A204.1 (cell line): ENCODE results near the gene DNAJC8.

Source experiments
- FAIRE-seq: peaks from 2 replicates; lab custom pipeline; 2012; peaks lifted over from hg19 to GRCh38; lab: Jason Lieb, UNC

Gene DNAJC8

GRCh38 chr1:28170001-28170596 lies 62.7 kb downstream of the DNAJC8 start:
- FAIRE-seq = no peak

GRCh38 chr1:28163496-28164161 lies 69.2 kb downstream of the DNAJC8 start:
- no peak for FAIRE-seq

- FAIRE-seq = no peak
Observed at GRCh38 chr1:28162151-28162550, 70.7 kb downstream of the DNAJC8 start.

- no peak for FAIRE-seq
Observed at GRCh38 chr1:28161751-28162150, 71.1 kb downstream of the DNAJC8 start.

GRCh38 chr1:28160782-28161266 lies 72.0 kb downstream of the DNAJC8 start:
- FAIRE-seq = no peak

GRCh38 chr1:28159680-28160079 lies 73.1 kb downstream of the DNAJC8 start:
- no peak for FAIRE-seq

- FAIRE-seq = no peak
Observed at GRCh38 chr1:28159243-28159642, 73.6 kb downstream of the DNAJC8 start.

- no peak for FAIRE-seq
Observed at GRCh38 chr1:28157894-28158293, 74.9 kb downstream of the DNAJC8 start.

GRCh38 chr1:28156821-28157220 lies 76.0 kb downstream of the DNAJC8 start:
- FAIRE-seq = no peak

- no peak for FAIRE-seq
Observed at GRCh38 chr1:28155628-28156027, 77.2 kb downstream of the DNAJC8 start.

- no peak for FAIRE-seq
Observed at GRCh38 chr1:28154078-28154594, 78.7 kb downstream of the DNAJC8 start.
